HG03442 (cell line): Measurements from ENCODE around the gene GIGYF1.

Experiments used
- ATAC-seq: cut with Tn5 transposase; IDR thresholded peaks from one replicate; pipeline ENCODE4 v1.9.1; 2021; ENCODE audit warnings: mild to moderate bottlenecking, moderate library complexity; ENCODE audit not compliant: unreplicated experiment

The GIGYF1 gene

GRCh38 chr7:100685631-100686145 is 8.4 kb downstream of the GIGYF1 start:
- no peak for ATAC-seq

GRCh38 chr7:100685049-100685605 is 8.9 kb downstream of the GIGYF1 start:
- ATAC-seq: no peak

GRCh38 chr7:100684534-100685042 is 9.5 kb downstream of the GIGYF1 start:
- no peak for ATAC-seq

- ATAC-seq: no peak
Measured at GRCh38 chr7:100683659-100684533, 10.2 kb downstream of the GIGYF1 start.

- no peak for ATAC-seq
Measured at GRCh38 chr7:100682991-100683658, 10.9 kb downstream of the GIGYF1 start.

GRCh38 chr7:100682228-100682741 is 11.8 kb downstream of the GIGYF1 start:
- no peak for ATAC-seq

- ATAC-seq: no peak
Measured at GRCh38 chr7:100681491-100682227, 12.4 kb downstream of the GIGYF1 start.

- ATAC-seq: no peak
Measured at GRCh38 chr7:100680576-100681271, 13.3 kb downstream of the GIGYF1 start.

GRCh38 chr7:100679927-100680575 is 14.0 kb downstream of the GIGYF1 start:
- ATAC-seq: no peak

- no peak for ATAC-seq
Measured at GRCh38 chr7:100679129-100679926, 14.7 kb downstream of the GIGYF1 start.

GRCh38 chr7:100678291-100678984 is 15.6 kb downstream of the GIGYF1 start:
- ATAC-seq: no peak

GRCh38 chr7:100677308-100678267 is 16.5 kb downstream of the GIGYF1 start:
- no peak for ATAC-seq

- no peak for ATAC-seq
Measured at GRCh38 chr7:100676501-100677306, 17.3 kb downstream of the GIGYF1 start.

- ATAC-seq: peak; percentile 29
Measured at GRCh38 chr7:100675581-100676350, 18.3 kb downstream of the GIGYF1 start.

GRCh38 chr7:100675105-100675451 is 19.0 kb downstream of the GIGYF1 start:
- no peak for ATAC-seq
